Activated T-cell treated with anti-CD3 and anti-CD28 coated beads for 24 hours (primary cell): Measurements from ENCODE around the gene JAKMIP1.
"Not testable (repeated sequence)": the region's sequence is repeated elsewhere in the genome, so short reads cannot be mapped to it uniquely, and the experiment has no call there.

Source experiments
- DNase-seq: peaks from one replicate; pipeline ENCODE4 v3.0.0-alpha.2; 2020; ENCODE audit warnings: low read depth

Gene JAKMIP1

DNA sequence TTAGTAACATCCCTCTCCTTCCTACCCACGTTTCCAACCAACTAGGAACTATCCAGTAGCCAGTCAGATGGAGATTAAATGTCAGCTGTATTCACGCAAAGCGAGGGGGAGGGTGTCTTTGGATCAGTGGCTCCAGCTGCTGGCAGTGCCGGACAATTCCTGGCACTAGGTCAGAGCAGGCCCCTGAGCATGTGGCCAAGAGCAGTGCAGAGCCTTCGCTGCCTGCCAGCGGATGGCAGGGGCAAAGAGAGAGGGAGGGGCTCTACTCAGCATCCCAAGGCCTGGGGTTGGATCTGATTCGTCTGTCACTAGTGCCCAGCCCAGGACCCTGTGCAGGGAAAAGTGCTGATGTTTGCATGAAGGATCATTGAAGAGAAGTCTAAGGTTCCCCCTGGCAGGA, 28.7 kb upstream of the JAKMIP1 start:
- DNase-seq, result no peak

DNA sequence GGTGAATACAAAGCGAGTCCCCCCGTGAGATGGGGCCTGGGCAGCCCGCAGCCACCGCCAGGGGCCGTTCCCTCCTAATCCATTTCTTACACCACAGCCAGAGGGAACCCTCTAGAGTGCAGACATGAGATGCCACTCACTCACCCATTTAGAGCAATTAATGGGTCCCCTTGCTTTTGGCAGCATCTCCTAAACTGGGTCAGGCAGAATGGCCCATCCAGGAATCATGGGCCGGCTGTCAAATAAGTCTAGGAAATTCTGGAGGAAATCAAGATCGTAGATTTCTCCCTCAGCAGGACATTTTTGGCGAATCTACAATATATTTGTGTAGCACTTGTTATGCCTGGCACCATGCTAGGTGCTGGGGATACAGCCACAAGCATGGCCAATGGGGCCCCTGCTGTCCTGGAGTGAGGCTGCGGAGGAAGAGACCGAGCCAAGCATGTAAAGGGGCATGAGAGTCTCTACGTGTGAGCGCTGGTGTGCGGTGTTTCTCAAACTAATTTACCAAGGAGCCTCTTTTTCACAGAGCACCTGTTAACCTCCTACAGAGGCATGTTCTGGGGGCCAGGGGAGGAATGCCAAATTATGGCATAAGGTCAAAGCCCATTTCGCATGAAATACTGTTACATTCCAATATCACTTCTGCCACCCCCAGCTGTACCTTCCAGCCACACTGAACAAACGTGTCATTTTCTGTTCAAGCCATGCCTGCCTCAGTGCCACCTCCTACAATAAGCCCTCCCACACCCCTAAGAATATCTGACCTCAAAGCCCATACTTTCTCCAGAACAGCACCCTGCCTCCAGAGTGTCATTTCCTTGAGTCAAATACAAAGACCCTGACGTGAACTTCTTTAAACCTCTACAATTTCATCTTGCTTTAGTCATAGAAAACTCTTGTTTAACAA, 28.1 kb upstream of the JAKMIP1 start:
- DNase-seq, result no peak

DNA sequence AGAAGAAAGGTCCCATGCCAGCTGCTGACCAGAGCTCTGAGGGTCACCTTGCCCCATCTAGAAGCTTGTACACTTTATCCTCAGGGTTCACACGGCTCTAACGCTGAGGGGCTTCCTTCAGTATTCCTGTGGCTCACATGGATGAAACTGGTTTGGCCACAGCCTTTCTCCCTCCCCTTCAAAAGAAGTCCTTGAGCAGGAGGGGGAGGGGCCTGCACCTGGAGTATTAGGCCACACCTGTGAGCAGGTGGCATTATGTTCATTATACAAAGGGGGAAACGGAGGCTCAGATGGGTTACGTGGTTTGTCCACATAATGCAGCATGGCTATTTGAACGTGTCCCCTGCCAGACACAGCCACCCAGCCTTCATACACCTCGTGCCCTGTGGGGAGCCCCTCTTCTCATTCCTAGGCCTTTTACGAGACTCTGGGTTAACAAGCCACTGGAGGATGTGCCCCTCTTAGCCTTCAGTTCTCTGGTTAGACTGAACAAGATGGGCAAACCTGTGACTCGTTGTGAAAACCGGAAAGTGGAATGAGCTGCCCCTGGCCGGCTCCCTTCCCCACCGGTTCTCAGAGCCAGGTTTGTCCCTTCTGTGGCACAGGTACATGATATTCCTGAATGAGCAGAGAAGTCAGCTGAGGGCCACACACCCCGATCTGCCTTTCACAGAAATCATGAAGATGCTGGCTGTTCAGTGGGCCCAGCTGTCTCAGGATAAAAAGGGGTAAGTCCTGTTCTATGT, 27.2 kb upstream of the JAKMIP1 start:
- DNase-seq, result no peak

DNA sequence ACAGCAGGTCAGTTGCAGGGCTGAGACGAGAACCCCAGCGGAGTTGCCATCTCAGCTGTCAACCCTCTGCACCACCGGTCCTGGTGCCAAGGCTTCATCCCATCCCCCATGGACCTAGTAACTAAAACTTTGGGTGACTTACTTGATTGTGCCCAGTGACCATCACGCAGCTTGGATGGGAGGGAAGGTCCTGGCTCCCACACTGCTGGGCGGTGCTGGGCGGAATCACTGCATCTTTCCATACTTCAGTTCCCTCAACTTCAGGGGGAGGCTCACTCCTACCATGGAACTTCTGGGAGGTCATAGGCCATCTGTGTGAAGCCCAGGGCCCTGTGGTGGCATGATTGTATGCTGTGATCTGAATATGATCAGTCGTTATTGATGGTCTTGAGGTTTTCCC, 26.2 kb upstream of the JAKMIP1 start:
- no peak for DNase-seq

DNA sequence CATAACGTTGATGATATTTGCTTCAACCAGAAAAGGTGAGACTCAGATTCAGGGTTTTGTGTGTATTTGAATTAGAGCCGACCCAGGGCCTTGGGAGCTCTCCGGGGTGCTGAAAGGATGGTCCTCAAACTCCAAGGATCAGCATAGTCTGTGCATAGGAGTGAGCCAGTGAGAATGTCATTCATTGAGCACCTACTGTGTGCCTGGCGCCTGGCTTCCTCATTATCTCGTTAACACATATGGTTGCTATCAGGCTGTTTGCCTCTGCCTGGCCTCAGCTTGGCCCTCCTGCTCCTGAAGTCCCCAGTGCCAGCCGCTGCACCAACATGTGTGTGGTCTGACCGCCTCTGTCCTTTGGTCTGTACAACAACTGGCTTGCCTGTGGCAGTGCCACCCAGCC, 25.1 kb upstream of the JAKMIP1 start:
- DNase-seq, result no peak

DNA sequence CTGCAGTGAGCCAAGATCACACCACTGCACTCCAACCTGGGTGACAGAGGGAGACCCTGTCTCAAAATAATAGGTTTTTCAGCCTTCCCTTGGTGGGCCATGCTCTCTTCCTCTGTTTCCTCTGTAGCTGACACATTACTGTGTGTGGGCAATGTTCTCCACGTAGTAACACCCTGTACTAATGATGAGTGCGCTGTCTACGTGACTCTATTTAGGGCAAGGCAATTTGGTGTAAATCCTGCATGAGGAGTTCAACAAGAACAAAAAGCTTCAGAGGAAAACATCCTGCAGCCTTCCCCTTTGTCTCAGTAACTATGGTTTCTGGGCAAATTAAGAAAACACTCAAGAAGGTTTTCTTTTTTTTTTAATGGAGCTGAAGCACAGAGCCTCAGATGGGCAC, 24.4 kb upstream of the JAKMIP1 start:
- no peak for DNase-seq

DNA sequence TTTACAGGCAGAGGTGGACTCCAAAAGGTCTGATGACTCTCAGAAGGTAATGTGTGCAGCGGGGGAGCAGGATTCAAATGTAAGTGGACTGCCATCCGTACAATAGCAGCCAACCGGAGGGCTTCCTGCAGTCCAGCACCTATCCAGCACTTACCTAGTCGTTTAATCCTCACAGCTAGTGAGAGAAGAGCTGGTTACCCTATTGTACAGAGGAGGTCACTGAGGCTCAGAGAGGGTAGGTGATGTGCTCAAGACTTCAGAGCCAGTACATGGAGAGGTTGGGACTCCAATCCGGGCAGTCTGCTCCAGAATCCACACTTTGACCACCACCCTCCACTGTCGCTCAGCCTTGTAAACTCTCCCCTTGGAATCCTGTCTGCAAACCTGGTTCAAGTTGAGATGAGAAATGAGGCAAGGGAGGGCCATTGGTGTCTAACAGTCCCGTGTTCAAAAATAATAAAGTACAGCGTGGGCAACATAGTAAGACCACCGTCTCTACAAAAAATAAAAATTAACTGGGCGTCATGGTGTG, 22.5 kb upstream of the JAKMIP1 start:
- no peak for DNase-seq

DNA sequence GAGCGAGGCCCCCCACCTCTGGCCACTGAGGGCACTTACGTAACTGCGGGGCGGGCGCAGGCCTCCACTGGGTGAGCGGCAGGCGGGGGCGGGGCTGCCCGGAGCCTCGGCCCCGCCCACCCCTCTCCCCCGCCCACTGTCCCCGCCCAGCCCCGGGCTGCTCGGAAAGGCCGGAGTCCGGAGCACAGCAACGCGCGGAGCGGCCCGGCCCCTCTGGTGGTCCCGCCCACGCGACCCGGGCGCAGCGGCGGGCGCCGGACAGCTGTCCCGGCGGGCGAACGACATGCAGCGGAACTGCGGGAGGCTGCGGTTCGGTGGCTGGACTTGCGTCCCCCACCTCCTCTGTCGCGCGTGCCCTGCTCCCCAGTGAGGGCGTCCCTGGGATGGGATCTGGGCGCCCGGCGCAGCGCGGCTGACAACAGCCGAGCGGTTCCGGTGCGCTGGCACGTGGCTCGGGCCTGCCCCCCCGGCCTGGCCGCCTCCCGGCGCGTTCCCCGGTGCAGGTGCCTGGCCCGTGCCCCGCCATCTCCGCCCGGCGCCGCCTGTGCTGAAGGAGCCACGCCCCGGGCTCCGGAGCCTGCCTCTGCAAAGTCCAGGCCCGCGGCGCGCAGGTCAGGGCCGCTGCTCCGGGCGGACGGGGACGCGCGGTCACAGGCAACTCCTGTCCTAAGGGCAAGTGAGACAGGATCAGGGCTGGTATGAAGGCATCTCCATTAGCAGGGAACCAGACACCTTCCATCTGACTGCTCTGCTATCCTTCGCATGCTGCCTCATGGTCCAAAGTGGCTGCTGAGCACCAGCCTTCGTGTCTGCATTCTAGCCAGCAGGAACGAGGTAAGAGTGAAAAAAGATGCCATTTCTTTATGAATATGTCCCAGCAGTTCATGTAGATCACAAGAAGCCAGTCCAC, 21.8 kb upstream of the JAKMIP1 start:
- DNase-seq, result no peak

DNA sequence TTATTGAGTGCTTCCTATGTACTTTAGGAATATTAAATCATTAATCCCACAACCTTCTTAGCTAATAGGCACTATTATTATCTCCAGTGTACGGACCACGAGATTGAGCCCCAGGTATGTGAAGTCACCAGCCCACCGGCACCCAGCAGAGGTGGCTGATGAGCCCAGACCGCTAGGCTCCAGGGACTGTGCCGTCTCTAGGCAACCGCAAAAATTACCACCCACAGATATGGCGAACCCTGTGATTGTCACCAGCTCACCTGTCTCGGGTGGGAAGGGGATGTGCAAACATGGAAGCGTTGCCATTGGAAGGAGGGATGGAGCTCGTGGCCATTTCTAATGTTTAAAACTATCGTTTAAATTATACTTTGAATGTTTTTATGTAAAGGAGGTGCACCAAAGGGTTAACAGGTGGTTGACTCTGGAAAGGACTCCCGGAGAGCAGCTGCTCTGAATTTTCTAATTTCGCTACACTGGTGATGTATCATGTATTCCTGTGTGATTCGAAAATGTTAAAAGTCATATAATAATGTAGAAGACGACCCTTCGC, 21.0 kb upstream of the JAKMIP1 start:
- DNase-seq, result no peak

DNA sequence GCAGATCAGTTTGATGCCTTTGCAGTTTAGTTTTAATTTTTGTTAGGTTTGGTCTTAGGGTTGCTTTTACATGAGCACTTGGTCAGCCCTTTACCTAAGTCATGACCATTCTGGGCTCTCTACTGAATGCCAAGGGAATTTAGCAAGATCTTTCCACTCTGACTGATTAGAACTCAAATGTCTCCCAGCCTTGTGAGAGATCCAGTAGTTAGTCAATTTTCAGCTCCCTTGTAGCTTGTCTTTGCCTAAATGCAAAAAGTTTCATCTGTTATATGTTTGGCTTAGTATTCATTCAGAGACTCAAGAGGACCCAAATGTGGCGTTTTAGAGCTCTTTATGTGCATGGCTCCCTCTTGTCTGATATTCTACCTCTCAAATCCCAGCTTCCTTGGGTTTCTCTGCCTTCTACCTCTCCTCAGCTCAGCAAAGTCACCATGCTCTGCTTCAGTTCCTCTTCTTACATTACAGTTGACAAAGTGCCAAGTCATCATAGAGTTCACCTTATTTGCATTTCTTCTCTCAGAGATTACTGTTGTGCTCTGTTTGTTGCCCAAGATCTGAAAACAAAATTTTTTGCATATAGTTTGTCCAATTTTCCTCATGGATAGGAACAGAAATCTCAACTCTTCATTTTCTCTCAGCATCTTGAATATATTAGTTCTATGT, 17.5 kb upstream of the JAKMIP1 start:
- no peak for DNase-seq

DNA sequence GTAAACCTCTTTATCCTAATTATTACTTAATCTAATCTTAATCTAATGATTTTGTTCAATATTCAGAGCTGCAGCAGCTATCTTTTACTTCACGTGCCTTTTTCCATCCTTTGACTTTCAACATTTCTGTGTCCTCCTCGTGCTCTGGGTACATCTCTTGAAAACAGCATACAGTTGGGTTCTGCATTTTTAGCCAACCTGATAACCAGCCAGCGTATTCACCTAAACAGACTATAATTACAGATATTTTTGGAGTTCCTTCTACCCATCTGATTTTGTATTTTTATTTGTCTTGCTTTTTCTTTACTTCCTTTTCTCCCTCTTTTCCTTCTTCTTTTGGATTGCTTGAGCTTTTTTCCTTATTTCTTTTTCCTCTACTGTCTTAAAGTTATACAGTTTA, 16.2 kb upstream of the JAKMIP1 start:
- no peak for DNase-seq

DNA sequence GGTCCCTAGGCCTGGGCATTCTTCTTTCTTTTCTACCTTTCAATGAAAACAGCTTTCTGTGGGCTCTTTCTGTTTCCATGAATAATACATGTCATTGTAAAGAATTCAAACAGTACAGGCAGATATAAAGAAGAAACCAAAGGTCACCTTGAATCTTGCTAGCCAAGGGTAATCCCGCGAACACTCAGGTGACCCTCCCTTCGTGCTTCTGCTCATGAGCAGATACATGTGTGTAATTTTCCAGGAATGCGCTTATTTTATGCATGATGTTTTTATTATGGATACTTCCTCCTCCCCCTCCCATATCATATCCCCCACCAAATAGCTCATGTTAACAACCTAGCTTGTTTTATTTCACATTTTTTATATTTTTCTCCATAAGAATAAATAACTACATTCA, 9.6 kb upstream of the JAKMIP1 start:
- no peak for DNase-seq

DNA sequence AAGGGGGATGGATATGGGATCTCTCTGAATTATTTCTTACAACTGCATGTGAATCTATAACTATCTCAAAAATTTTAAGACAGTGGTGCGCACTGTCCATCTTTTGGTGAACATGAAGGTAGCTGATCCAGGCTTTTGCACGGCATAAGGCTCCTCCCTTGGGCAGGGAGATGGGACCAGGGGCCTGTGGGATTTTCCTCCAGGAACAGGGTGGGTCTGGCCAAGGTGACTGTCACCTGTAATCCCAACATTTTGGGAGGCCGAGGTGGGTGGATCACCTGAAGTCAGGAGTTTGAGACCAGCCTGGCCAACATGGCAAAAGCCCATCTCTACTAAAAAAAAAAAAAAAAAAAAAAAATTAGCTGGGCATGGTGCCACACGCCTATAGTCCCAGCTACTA, 8.9 kb upstream of the JAKMIP1 start:
- DNase-seq, result not testable (repeated sequence)

DNA sequence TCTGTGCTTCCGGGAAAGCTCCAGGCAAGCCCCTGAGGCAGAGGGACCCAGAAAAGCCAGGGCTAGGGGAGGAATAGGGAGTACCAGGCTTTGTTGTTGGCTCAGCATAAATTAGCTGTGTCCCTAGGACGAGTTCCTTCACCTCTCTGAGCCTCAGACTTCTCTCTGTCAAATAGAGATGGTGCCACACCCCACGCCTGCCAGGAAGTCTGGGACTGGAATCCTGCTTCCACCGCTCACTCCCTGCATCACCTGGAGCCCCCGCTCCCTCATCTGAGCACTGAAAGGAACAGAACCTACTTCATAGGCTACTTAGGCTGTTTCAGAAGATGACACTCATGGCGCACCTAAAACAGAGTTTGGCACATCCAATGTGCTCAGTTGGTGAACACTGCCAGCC, 8.1 kb upstream of the JAKMIP1 start:
- no peak for DNase-seq

DNA sequence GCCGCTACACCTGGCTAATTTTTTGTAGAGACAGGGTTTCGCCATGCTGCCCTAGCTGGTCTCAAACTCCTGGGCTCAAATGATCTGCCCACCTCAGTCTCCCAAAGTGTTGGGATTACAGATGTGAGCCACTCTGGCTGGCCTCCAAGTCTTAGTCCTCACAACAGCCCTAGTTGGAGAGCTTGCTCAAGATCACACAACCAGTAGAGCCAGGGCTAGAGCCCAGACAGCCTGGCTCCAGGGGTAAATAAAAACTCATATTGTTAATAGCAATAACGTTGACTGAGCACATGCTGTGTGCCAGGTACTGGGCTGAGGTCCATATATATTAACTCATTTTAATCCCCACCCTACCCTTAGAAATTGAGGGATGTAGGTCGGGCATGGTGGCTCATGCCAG, 7.3 kb upstream of the JAKMIP1 start:
- DNase-seq, result no peak

DNA sequence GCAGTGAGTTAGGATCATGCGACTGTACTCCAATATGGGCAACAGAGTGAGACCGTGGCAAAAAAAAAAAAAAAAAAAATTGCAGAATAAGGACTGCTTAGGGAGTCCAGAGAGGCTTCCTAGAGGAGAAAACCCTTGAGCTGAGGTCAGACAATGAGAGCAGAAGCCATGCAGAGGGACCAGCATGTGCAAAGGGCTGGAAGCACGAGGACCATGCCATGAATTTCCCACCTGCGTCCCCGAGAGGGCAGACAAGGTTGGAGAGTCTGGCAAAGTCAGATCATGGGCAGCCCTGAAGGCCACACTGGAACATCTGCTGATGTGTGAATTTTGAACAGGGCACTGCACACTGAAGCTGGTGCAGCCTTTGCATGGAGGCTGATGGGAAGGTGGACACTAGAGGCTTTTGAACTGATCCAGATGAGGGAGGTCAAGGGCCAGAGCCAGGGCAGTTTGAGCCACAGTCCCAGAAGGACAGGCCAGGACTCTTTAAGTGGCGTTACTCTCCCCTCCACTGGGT, 6.5 kb upstream of the JAKMIP1 start:
- no peak for DNase-seq

DNA sequence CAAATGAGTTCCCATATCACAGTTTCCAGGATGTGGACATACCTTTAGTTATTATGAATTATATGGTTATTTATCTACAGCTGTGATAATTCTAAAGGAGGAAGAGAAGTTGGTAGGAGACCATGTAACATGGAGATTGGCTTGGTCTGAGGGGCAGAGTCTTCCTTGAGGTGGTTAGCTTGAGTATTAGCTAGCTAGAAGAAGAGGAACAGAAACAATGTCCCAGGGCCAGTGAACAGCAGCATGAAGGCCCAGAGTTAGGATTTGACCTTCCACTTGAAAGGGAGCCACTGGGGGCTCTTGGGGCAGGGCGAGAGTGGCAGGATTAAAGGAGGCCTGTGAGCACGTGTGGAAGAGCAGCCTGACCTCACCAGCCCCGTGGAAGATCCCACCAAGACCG, 5.6 kb upstream of the JAKMIP1 start:
- DNase-seq, result no peak

DNA sequence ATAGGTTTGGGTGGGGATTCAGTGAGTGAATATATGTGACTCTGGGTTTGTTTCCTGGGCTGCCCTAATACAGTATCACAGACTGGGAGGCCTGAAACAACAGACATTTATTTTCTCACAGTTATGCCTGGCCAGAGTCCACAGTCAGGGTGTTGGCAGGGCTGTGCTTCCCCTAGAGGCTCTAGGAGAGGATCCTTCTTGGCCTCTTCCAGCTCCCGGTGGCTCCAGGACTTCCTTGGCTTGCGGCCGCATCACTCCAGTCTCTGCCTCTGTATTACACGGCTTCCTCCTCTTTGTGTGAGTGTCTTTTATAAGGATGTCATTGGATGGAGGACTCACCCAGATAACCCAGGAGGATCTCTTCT, 5.2 kb upstream of the JAKMIP1 start:
- no peak for DNase-seq

DNA sequence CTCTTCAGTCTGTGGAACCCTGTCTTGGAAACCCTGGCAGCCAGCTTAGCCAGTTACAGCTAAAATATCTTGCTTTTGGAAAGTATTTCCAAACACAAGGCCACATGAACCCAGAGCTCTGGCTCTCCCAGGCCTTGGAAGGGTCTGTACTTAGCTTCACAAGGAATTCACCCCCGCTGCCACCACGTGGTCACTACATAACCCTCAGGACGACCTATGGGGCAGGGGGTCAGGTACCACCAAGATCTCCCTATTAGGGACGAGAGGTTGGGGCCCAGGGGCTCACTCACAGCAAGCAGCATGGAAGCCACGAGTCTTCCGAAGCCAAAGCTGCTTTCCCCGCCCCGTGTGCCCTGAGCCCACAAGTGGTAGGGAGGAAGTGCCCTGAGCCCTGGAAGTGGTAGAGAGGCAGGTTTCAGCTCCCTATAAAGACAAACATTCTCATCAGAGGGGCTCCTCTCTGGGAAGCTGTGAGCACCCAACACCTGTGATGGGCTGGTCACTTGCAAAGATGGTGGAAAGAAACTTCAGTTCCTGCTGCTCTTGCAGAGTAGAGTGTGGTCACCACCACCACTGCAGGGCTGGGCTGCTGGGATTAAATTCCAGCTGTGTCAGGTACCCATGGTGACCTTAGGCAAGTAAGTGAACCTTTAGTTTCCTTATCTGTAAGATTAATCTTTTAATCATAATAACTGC, 4.7 kb upstream of the JAKMIP1 start:
- no peak for DNase-seq

DNA sequence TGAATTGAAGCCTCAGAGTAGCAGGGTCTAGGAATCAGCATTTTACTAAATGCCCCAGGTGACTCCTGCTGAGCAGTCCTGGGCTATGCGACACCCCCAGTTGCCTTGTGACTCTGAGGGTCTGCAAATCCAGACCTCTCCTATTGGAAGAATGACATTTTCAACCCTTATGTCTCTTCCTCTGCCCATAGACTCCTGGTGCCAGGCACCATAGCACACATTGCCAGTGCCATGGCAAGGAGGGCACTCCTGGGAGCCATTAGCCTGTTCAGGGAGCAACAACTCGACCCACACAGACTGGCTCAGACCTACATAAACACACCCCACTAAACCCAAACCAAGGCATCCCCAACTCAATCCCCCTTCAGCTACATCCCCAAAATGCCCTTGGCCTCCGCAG, 3.7 kb upstream of the JAKMIP1 start:
- DNase-seq, result no peak
